SH-SY5Y (cell line): Measurements from ENCODE around the gene CATSPER3.

Experiments used
- GATA2 ChIP-seq: IDR thresholded peaks from 2 replicates; pipeline ENCODE4 v1.6.1; 2011; ENCODE audit warnings: mild to moderate bottlenecking, low read depth, low read length
- GATA3 ChIP-seq: IDR thresholded peaks from 2 replicates; pipeline ENCODE4 v1.6.1; 2011; ENCODE audit warnings: low read depth, mild to moderate bottlenecking, low read length, moderate library complexity

DNA sequence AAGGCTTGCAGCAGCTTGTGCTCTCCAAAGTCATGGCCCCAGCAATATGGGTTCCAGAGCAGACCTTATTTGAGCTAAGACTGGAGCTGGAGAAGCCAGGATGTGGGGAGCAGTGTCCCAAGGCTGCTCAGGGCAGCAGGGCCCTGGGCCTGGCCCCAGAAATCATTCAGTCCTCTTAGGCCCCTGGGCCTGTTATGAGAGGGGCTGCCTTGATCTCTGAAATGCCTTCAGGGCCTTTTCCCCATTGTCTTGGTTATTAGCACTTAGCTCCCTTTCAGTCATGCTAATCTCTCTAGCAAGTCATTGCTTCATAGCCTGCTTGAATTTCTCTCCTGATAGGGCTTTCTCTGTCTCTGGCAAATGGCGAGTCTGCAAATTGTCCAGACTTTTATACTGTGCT, 9.1 kb downstream of the CATSPER3 start:
- TF ChIP-seq GATA2 (no peak), GATA3 (no peak)
